Keratinocyte (primary cell): ENCODE measurements around the gene MGAT1. TPM values are rescaled to one million over a fixed set of nuclear protein-coding genes. Genes with fewer than 3 reads are reported as not detected.

Experiments used
- DNase-seq: peaks from one replicate; pipeline ENCODE4 v3.0.0-alpha.2; 2011; ENCODE audit warnings: low read depth, missing footprints, low spot score
- FAIRE-seq: peaks from 2 replicates; lab custom pipeline; 2011; peaks lifted over from hg19 to GRCh38; lab: Jason Lieb, UNC
- H2AFZ ChIP-seq: 2 replicates; pipeline ENCODE4 v1.6.0; 2012; ENCODE audit warnings: low read length, control low read depth, inconsistent platforms; ENCODE audit not compliant: control insufficient read depth
- H3K27ac ChIP-seq: 2 replicates; pipeline ENCODE4 v1.5.1; 2011; ENCODE audit warnings: low read length; ENCODE audit not compliant: control insufficient read depth, insufficient read depth
- H3K27me3 ChIP-seq: 3 replicates; pipeline ENCODE4 v1.6.0; 2011; ENCODE audit warnings: low read length; ENCODE audit not compliant: control insufficient read depth, insufficient read depth; ENCODE audit errors: extremely low read depth
- H3K36me3 ChIP-seq, 2 experiments: 2 replicates in 1 of 2; 3 replicates in 1 of 2; pipeline ENCODE4 v1.5.1; 2011; ENCODE audit warnings: low read length in 2 of 2, mild to moderate bottlenecking in 1 of 2; ENCODE audit not compliant: control insufficient read depth in 2 of 2, insufficient read depth in 2 of 2; ENCODE audit errors: extremely low read depth in 1 of 2
- H3K4me1 ChIP-seq: 3 replicates; pipeline ENCODE4 v1.5.1; 2011; ENCODE audit warnings: low read length; ENCODE audit not compliant: control insufficient read depth, insufficient read depth; ENCODE audit errors: extremely low read depth
- H3K4me2 ChIP-seq: 3 replicates; pipeline ENCODE4 v1.6.0; 2011; ENCODE audit warnings: low read depth, low read length; ENCODE audit not compliant: control insufficient read depth, insufficient read depth; ENCODE audit errors: extremely low read depth
- H3K4me3 ChIP-seq, 3 experiments: fragments of 200-600 bp in 1 of 3; sonication (generic) in 1 of 3; 2 replicates in 2 of 3; 3 replicates in 1 of 3; pipeline ENCODE4 v1.5.1; 2011 to 2016; ENCODE audit warnings: low read length in 3 of 3, mild to moderate bottlenecking in 3 of 3, control low read depth in 2 of 3, inconsistent platforms in 1 of 3, low read depth in 1 of 3, mixed read lengths in 1 of 3, mixed run types in 1 of 3, moderate library complexity in 1 of 3; ENCODE audit not compliant: control insufficient read depth in 2 of 3, insufficient read depth in 2 of 3; ENCODE audit errors: extremely low read depth in 1 of 3
- H3K79me2 ChIP-seq: 2 replicates; pipeline ENCODE4 v1.6.0; 2012; ENCODE audit warnings: low read length; ENCODE audit not compliant: control insufficient read depth, insufficient read depth
- H3K9ac ChIP-seq: 3 replicates; pipeline ENCODE4 v1.6.0; 2011; ENCODE audit warnings: low read length; ENCODE audit not compliant: control insufficient read depth, insufficient read depth; ENCODE audit errors: extremely low read depth
- H3K9me1 ChIP-seq: 3 replicates; pipeline ENCODE4 v1.6.0; 2011; ENCODE audit warnings: low read length; ENCODE audit not compliant: control insufficient read depth, insufficient read depth; ENCODE audit errors: extremely low read depth
- H3K9me3 ChIP-seq: 2 replicates; pipeline ENCODE4 v1.5.1; 2012; ENCODE audit warnings: low read depth, low read length; ENCODE audit not compliant: control insufficient read depth
- H4K20me1 ChIP-seq: 3 replicates; pipeline ENCODE4 v1.6.0; 2011; ENCODE audit warnings: low read length; ENCODE audit not compliant: control insufficient read depth, insufficient read depth; ENCODE audit errors: extremely low read depth
- EZH2 ChIP-seq: IDR thresholded peaks from one replicate; pipeline ENCODE4 v1.6.1; 2012; ENCODE audit warnings: inconsistent platforms, mild to moderate bottlenecking, low read length, moderate library complexity
- dilution Hi-C: fragments of 300-500 bp; cut with MboI; formaldehyde crosslinking; loops from one replicate; pipeline ENCODE4 v1.7.0; 2020; ENCODE audit warnings: low sequenced_read_pairs; ENCODE audit not compliant: extremely low pct_ligation_motif_present
- polyA plus RNA-seq, 5 experiments: library from polyadenylated mRNA; depleted of rRNA in 3 of 5; stranded (reverse) in 3 of 5; stranded (forward) in 1 of 5; unstranded in 1 of 5; fragments of >200 nt; gene quantifications; 1 replicate in 1 of 5; 2 replicates in 3 of 5; 3 replicates in 1 of 5; pipeline versions ENCODE4 v1.2.1 to v1.2.3, GENCODE V29; 2011 to 2012; ENCODE audit warnings: missing spikeins in 2 of 5, low read depth in 1 of 5, low replicate concordance in 1 of 5
- TF ChIP-seq, protein P1 (sequence below), 3 experiments: IDR thresholded peaks in 1 of 3; conservative IDR thresholded peaks in 1 of 3; optimal IDR thresholded peaks in 1 of 3; 2 replicates in 2 of 3; 3 replicates in 1 of 3; pipeline versions ENCODE3 to v1.5.1; 2011; ENCODE audit warnings: low read length in 3 of 3, mild to moderate bottlenecking in 3 of 3, moderate library complexity in 2 of 3, control low read depth in 1 of 3, inconsistent platforms in 1 of 3; ENCODE audit not compliant: insufficient read depth in 2 of 3; ENCODE audit errors: extremely low read depth in 1 of 3

The MGAT1 gene
- polyA plus RNA-seq, 1 donor (not counting 4 experiments of a cell fraction or from before 2014, with no cell fraction given), result 80.3 TPM

- Histone ChIP-seq H3K4me3 (no peak overlapping the region), H3K36me3 (peaks cover 20 to 21% of the 10 kb centered on the region in 2 experiments), H3K9ac (no peak overlapping the region), H3K9me1 (no peaks in the 10 kb centered on the region), H3K27me3 (no peaks in the 10 kb centered on the region), H3K9me3 (peaks cover 10% of the 10 kb centered on the region), H3K4me2 (no peak overlapping the region), H2AFZ (no peak overlapping the region), H3K4me1 (no peaks in the 10 kb centered on the region), H3K27ac (no peak overlapping the region), H4K20me1 (no peaks in the 10 kb centered on the region), H3K79me2 (no peaks in the 10 kb centered on the region)
- dilution Hi-C loops, result no loop called here
- FAIRE-seq (no peak), DNase-seq (no peak)
- TF ChIP-seq, protein P1, sequence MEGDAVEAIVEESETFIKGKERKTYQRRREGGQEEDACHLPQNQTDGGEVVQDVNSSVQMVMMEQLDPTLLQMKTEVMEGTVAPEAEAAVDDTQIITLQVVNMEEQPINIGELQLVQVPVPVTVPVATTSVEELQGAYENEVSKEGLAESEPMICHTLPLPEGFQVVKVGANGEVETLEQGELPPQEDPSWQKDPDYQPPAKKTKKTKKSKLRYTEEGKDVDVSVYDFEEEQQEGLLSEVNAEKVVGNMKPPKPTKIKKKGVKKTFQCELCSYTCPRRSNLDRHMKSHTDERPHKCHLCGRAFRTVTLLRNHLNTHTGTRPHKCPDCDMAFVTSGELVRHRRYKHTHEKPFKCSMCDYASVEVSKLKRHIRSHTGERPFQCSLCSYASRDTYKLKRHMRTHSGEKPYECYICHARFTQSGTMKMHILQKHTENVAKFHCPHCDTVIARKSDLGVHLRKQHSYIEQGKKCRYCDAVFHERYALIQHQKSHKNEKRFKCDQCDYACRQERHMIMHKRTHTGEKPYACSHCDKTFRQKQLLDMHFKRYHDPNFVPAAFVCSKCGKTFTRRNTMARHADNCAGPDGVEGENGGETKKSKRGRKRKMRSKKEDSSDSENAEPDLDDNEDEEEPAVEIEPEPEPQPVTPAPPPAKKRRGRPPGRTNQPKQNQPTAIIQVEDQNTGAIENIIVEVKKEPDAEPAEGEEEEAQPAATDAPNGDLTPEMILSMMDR (optimal IDR thresholded peaks at IDR 0.05 in 1 of 3, IDR thresholded peaks at IDR 0.05 in 1 of 3, conservative IDR thresholded peaks at IDR 0.05 in 1 of 3; ENCODE audit: extremely low read depth in 1 of 3, insufficient read depth in 2 of 3, low read length in 3 of 3), result no peak
Observed at GRCh38 chr5:180848265-180848664, 45.7 kb upstream of the MGAT1 start.

DNA sequence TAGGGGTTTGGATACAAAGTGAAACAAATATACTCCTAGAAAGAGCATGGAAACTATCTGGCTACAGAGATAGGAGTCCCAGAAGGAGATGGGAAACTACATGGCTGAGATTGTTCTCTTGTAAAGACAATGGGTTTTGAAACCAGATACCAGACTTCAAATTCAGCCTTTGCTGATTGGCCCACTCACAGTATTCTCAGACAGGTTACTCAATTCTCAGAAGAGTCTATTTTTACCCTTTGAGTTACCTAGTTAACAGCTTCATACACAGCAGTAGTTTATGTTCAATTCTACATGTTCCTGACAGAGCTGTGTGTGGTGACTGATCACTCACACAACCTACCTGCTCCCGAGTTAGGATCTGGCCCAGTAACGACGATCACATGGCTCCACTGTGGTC lies 44.4 kb upstream of the MGAT1 start:
- TF ChIP-seq EZH2, result no peak
- TF ChIP-seq, protein P1 (optimal IDR thresholded peaks at IDR 0.05 in 1 of 3, IDR thresholded peaks at IDR 0.05 in 1 of 3, conservative IDR thresholded peaks at IDR 0.05 in 1 of 3; ENCODE audit: extremely low read depth in 1 of 3, insufficient read depth in 2 of 3, low read length in 3 of 3), result no peak
- dilution Hi-C loops, result no loop called here
- H2AFZ ChIP-seq, result no peak overlapping the region
- peaks cover 20 to 21% of the 10 kb centered on the region in 2 experiments for H3K36me3 ChIP-seq
- H3K4me2 ChIP-seq, result no peak overlapping the region
- H3K4me1 ChIP-seq, result no peaks in the 10 kb centered on the region
- no peaks in the 10 kb centered on the region for H4K20me1 ChIP-seq
- no peak overlapping the region for H3K27ac ChIP-seq
- no peaks in the 10 kb centered on the region for H3K9me1 ChIP-seq
- peaks cover 10% of the 10 kb centered on the region for H3K9me3 ChIP-seq
- H3K4me3 ChIP-seq, result no peak overlapping the region
- no peak overlapping the region for H3K9ac ChIP-seq
- H3K27me3 ChIP-seq, result no peaks in the 10 kb centered on the region
- H3K79me2 ChIP-seq, result no peaks in the 10 kb centered on the region
- no peak for FAIRE-seq
- no peak for DNase-seq
